GM18505 (cell line): Measurements from ENCODE around the gene ITPRIPL2.

Experiments used
- ATAC-seq: cut with Tn5 transposase; IDR thresholded peaks from one replicate; pipeline ENCODE4 v1.9.1; 2021; ENCODE audit not compliant: unreplicated experiment
- POLR2A ChIP-seq: IDR thresholded peaks from 4 replicates; pipeline ENCODE4 v1.6.1; 2011; ENCODE audit warnings: borderline replicate concordance; ENCODE audit not compliant: insufficient read depth, insufficient read length; ENCODE audit errors: extremely low read depth

Gene ITPRIPL2

GRCh38 chr16:19113577-19114358 is at the start of gene ITPRIPL2:
TSS of gene ITPRIPL2 (plus strand) at chr16:19113964. CDS start at chr16:19114462, 498 bp downstream.
- peak; percentile 48 for ATAC-seq

DNA sequence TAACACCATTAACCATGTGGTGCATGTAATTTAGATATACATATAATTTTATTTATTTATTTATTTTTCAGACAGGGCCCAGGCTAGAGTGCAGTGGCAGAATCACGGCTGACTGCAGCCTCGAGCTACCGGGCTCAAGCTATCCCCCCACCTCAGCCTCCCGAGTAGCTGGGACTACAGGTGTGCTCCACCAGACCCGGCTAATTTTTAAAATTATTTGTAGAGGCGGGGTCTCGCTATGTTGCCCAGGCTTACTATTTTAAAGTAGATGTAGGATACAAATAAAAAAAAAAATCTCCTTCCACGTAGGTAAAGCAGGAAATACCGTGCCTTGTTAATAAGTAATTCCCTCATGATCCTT is 46.8 kb upstream of the ITPRIPL2 start:
- no peak for ATAC-seq

More at GRCh38 chr16:19113577-19114358, at the start of gene ITPRIPL2:
- TF ChIP-seq POLR2A = peak; percentile 37

DNA sequence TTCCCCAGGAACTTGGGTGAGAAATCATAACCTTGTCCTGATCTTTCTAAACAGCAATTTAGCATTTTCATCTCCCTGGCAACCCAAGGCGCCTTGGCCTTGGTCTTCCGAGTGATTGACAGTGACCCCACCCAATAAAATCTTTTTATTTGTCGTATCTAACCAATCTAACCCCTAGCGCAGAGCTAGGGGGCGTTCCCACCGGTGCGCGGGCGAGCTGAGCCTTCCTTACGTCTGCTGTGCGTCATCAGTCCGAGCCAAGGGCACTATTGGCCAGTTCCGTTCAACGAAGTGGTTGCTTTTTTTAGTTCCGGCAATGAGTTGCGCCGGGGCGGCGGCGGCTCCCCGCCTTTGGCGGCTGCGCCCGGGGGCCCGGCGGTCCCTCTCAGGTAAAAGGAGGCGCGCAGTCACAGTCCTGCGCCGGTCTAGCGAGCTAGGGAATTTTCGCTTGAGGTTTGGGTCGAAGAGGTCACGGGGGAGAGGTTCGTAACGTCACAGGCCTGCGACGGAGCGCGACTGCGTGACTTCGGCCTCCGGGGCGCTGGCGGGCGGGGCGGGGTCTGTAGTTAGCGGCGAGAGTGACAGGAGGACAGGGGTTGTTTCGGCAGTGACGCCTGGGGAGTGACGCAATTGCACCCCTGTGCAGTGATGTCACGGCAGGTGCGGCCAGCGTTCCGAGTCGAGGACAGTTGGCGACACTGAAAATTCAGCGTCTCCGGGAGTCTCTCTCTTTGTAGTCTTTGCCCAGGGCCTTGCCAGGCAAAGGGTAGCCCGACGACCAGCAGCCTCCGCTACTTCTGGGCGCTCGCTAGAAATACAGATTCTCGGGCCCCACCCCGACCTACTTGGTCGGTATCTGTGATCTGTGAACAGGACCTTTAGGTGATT is 46.2 kb upstream of the ITPRIPL2 start, which contains the start of gene COQ7:
Gene COQ7, plus strand, starts transcription at position 266 of the 888 bp plus-strand sequence. Its CDS starts 51 bp downstream, at position 317.
- ATAC-seq = peak; percentile 88
- peak; percentile 62 for TF ChIP-seq POLR2A

More for the DNA sequence above, 46.8 kb upstream of the ITPRIPL2 start:
- no peak for TF ChIP-seq POLR2A

- ATAC-seq = no peak
- TF ChIP-seq POLR2A = no peak
Measured at GRCh38 chr16:19068237-19068815, 45.4 kb upstream of the ITPRIPL2 start.

GRCh38 chr16:19071811-19072777 is 41.7 kb upstream of the ITPRIPL2 start:
- ATAC-seq = no peak
- TF ChIP-seq POLR2A = no peak

- no peak for TF ChIP-seq POLR2A
- ATAC-seq = no peak
Measured at GRCh38 chr16:19073344-19073743, 40.4 kb upstream of the ITPRIPL2 start.

- no peak for ATAC-seq
- TF ChIP-seq POLR2A = no peak
Measured at GRCh38 chr16:19073863-19074262, 39.9 kb upstream of the ITPRIPL2 start.

DNA sequence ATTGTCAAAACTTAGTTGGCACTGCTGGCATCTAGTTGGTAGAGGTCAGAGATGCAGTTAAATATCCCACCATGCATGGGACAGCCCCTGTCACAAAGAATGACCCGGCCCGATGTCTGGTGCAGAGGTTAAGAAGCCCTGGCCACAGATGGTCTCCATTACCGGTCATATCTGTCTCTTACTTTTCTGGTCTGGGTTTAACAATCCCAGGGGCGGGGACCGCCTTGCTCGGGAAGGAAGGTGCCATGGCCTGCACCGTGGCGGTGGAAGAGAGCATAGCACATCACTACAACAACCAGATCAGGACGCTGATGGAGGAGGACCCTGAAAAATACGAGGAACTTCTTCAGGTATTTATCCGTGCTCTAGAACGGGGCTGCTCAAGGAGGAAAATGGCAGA is 38.3 kb upstream of the ITPRIPL2 start:
- TF ChIP-seq POLR2A = no peak
- ATAC-seq = no peak

DNA sequence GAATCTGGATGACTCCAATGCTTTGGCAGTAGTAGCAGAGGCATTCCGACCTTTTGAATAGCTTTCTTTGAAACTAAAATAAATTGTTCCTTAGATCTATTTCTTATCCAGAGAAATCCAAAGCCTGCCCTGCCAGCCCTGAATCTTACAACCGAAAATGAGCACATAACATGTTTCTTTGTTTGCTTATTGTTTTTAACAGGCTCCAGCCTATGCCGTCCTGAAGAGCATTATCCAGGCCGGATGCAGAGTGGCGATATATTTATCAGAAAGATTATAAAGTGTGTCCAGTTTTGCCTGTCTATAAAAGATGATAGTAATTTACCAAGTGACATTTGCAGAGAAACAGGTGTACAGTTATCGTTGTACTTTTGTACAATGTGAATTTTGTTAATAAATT is 35.9 kb upstream of the ITPRIPL2 start:
- no peak for ATAC-seq

GRCh38 chr16:19083670-19084069 is 30.1 kb upstream of the ITPRIPL2 start:
- TF ChIP-seq POLR2A = no peak

More for the DNA sequence above, 35.9 kb upstream of the ITPRIPL2 start:
- no peak for TF ChIP-seq POLR2A

GRCh38 chr16:19084139-19084538 is 29.6 kb upstream of the ITPRIPL2 start:
- no peak for ATAC-seq
- no peak for TF ChIP-seq POLR2A

More at GRCh38 chr16:19083670-19084069, 30.1 kb upstream of the ITPRIPL2 start:
- no peak for ATAC-seq

- ATAC-seq = no peak
- no peak for TF ChIP-seq POLR2A
Measured at GRCh38 chr16:19084879-19085278, 28.9 kb upstream of the ITPRIPL2 start.
